A204.1 (cell line): ENCODE measurements around the gene RAD21L1.

ENCODE experiments used
- FAIRE-seq: peaks from 2 replicates; lab custom pipeline; 2012; peaks lifted over from hg19 to GRCh38; lab: Jason Lieb, UNC

The RAD21L1 gene

GRCh38 chr20:1273366-1273765, 47.5 kb downstream of the RAD21L1 start:
- FAIRE-seq: no peak

- no peak for FAIRE-seq
Observed at GRCh38 chr20:1274485-1275311, 48.9 kb downstream of the RAD21L1 start.

- FAIRE-seq: no peak
Observed at GRCh38 chr20:1275919-1276318, 50.1 kb downstream of the RAD21L1 start.

- FAIRE-seq: no peak
Observed at GRCh38 chr20:1277529-1278322, 51.9 kb downstream of the RAD21L1 start.

GRCh38 chr20:1278993-1279392, 53.1 kb downstream of the RAD21L1 start:
- FAIRE-seq: no peak

GRCh38 chr20:1280195-1281102, 54.6 kb downstream of the RAD21L1 start:
- no peak for FAIRE-seq

- no peak for FAIRE-seq
Observed at GRCh38 chr20:1281279-1282057, 55.6 kb downstream of the RAD21L1 start.

GRCh38 chr20:1282966-1283365, 57.1 kb downstream of the RAD21L1 start:
- FAIRE-seq: no peak

- FAIRE-seq: no peak
Observed at GRCh38 chr20:1283522-1284510, 58.0 kb downstream of the RAD21L1 start.

- no peak for FAIRE-seq
Observed at GRCh38 chr20:1286267-1287024, 60.6 kb downstream of the RAD21L1 start.

- no peak for FAIRE-seq
Observed at GRCh38 chr20:1287306-1287705, 61.5 kb downstream of the RAD21L1 start.

GRCh38 chr20:1287787-1288569, 62.1 kb downstream of the RAD21L1 start:
- no peak for FAIRE-seq

GRCh38 chr20:1291191-1291741, 65.4 kb downstream of the RAD21L1 start:
- no peak for FAIRE-seq

- no peak for FAIRE-seq
Observed at GRCh38 chr20:1292620-1293019, 66.8 kb downstream of the RAD21L1 start.

- FAIRE-seq: no peak
Observed at GRCh38 chr20:1293641-1294379, 68.0 kb downstream of the RAD21L1 start.

GRCh38 chr20:1294497-1294896, 68.7 kb downstream of the RAD21L1 start:
- FAIRE-seq: no peak

- no peak for FAIRE-seq
Observed at GRCh38 chr20:1295276-1295930, 69.6 kb downstream of the RAD21L1 start.
